ENCODE data around the gene CKS1B.

- TF ChIP-seq, protein P1, sequence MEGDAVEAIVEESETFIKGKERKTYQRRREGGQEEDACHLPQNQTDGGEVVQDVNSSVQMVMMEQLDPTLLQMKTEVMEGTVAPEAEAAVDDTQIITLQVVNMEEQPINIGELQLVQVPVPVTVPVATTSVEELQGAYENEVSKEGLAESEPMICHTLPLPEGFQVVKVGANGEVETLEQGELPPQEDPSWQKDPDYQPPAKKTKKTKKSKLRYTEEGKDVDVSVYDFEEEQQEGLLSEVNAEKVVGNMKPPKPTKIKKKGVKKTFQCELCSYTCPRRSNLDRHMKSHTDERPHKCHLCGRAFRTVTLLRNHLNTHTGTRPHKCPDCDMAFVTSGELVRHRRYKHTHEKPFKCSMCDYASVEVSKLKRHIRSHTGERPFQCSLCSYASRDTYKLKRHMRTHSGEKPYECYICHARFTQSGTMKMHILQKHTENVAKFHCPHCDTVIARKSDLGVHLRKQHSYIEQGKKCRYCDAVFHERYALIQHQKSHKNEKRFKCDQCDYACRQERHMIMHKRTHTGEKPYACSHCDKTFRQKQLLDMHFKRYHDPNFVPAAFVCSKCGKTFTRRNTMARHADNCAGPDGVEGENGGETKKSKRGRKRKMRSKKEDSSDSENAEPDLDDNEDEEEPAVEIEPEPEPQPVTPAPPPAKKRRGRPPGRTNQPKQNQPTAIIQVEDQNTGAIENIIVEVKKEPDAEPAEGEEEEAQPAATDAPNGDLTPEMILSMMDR (IDR thresholded peaks at IDR 0.05; ENCODE audit: low read length), result no peak
- TF ChIP-seq EZH2 (IDR thresholded peaks at IDR 0.05; ENCODE audit: borderline replicate concordance, low read length), result no peak
Measured at GRCh38 chr1:154972517-154973343, 1.8 kb upstream of the CKS1B start.
